Loucy (cell line): ENCODE measurements around the gene SREK1IP1.

ENCODE experiments used
- H2AFZ ChIP-seq: fragments of 200-600 bp; sonication (generic); 2 replicates; pipeline ENCODE4 v1.6.0; 2016; ENCODE audit warnings: antibody characterized with exemption, mild to moderate bottlenecking, low read length, moderate library complexity
- H3F3A ChIP-seq: fragments of 200-600 bp; 2 replicates; pipeline ENCODE4 v1.6.0; 2016; ENCODE audit warnings: antibody characterized with exemption, low read depth, mild to moderate bottlenecking
- H3K27me3 ChIP-seq: fragments of 200-600 bp; sonication (generic); 2 replicates; pipeline ENCODE4 v1.6.1; 2014; ENCODE audit warnings: low read length, mild to moderate bottlenecking; ENCODE audit not compliant: insufficient read depth, poor library complexity, severe bottlenecking
- H3K36me3 ChIP-seq: fragments of 200-600 bp; sonication (generic); 2 replicates; pipeline ENCODE4 v1.6.1; 2016; ENCODE audit warnings: low read length; ENCODE audit not compliant: insufficient read depth
- H3K4me1 ChIP-seq: fragments of 200-600 bp; sonication (generic); 2 replicates; pipeline ENCODE4 v1.5.1; 2014; ENCODE audit warnings: low read length, mild to moderate bottlenecking; ENCODE audit not compliant: insufficient read depth, poor library complexity, severe bottlenecking
- H3K4me2 ChIP-seq: fragments of 200-600 bp; sonication (generic); 2 replicates; pipeline ENCODE4 v1.6.0; 2014; ENCODE audit warnings: antibody characterized with exemption, low read length, low read depth, mild to moderate bottlenecking; ENCODE audit not compliant: poor library complexity, severe bottlenecking
- H3K4me3 ChIP-seq: fragments of 200-600 bp; sonication (generic); 2 replicates; pipeline ENCODE4 v1.5.1; 2014; ENCODE audit warnings: low read length, mild to moderate bottlenecking, mixed read lengths; ENCODE audit not compliant: poor library complexity, severe bottlenecking
- H3K79me2 ChIP-seq: fragments of 200-600 bp; sonication (generic); 2 replicates; pipeline ENCODE4 v1.6.1; 2014; ENCODE audit warnings: low read length; ENCODE audit not compliant: insufficient read depth
- H3K9ac ChIP-seq: fragments of 200-600 bp; sonication (generic); 2 replicates; pipeline ENCODE4 v1.6.0; 2014; ENCODE audit warnings: mild to moderate bottlenecking, low read depth, low read length, moderate library complexity; ENCODE audit not compliant: poor library complexity, severe bottlenecking
- H3K9me2 ChIP-seq: fragments of 200-600 bp; sonication (generic); replicated peaks from 2 replicates; pipeline ENCODE4 v1.6.1; 2016; ENCODE audit warnings: low read depth, low read length, mixed read lengths
- H3K9me3 ChIP-seq: fragments of 200-600 bp; sonication (generic); 2 replicates; pipeline ENCODE4 v1.6.1; 2014; ENCODE audit warnings: mild to moderate bottlenecking, antibody characterized with exemption, low read length, low read depth; ENCODE audit not compliant: insufficient read depth
- H4K20me1 ChIP-seq: fragments of 200-600 bp; sonication (generic); 2 replicates; pipeline ENCODE4 v1.6.0; 2014; ENCODE audit warnings: antibody characterized with exemption, low read length, mild to moderate bottlenecking; ENCODE audit not compliant: insufficient read depth, poor library complexity, severe bottlenecking
- EZH2phosphoT487 ChIP-seq: fragments of 200-600 bp; IDR thresholded peaks from 2 replicates; pipeline ENCODE4 v1.6.1; 2018; ENCODE audit warnings: antibody characterized with exemption, mild to moderate bottlenecking, moderate library complexity, borderline replicate concordance
- TF ChIP-seq, protein P1 (sequence below): fragments of 200-600 bp; sonication (generic); conservative IDR thresholded peaks from 2 replicates; pipeline ENCODE4 v1.5.1; 2014; ENCODE audit warnings: mild to moderate bottlenecking, antibody characterized with exemption, low read length

Gene SREK1IP1

DNA sequence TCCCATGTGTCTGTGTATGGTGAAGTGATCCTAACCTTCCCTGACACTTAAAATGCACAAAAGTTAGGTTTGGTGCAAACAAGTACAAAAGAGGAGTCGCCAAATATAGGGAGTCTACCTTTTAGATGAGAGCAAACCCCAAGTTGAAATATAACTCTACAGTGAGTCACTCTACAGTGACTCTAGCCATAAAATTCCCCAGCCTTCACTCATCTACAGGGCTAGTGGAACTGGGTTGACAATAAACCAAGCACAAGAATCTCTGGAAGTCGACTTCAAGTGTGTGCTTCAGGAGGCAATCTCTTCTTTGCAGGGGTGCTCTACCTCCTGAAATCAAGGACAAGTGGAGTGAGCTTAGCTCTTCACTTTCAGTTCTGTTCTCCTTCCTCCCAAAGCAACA is 74.9 kb downstream of the SREK1IP1 start:
- H3K4me1 ChIP-seq, result no peaks in the 10 kb centered on the region
- no peak overlapping the region for H2AFZ ChIP-seq
- no peaks in the 10 kb centered on the region for H4K20me1 ChIP-seq
- TF ChIP-seq, protein P1, sequence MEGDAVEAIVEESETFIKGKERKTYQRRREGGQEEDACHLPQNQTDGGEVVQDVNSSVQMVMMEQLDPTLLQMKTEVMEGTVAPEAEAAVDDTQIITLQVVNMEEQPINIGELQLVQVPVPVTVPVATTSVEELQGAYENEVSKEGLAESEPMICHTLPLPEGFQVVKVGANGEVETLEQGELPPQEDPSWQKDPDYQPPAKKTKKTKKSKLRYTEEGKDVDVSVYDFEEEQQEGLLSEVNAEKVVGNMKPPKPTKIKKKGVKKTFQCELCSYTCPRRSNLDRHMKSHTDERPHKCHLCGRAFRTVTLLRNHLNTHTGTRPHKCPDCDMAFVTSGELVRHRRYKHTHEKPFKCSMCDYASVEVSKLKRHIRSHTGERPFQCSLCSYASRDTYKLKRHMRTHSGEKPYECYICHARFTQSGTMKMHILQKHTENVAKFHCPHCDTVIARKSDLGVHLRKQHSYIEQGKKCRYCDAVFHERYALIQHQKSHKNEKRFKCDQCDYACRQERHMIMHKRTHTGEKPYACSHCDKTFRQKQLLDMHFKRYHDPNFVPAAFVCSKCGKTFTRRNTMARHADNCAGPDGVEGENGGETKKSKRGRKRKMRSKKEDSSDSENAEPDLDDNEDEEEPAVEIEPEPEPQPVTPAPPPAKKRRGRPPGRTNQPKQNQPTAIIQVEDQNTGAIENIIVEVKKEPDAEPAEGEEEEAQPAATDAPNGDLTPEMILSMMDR, result no peak
- no peak for TF ChIP-seq EZH2phosphoT487
- no peaks in the 10 kb centered on the region for H3K27me3 ChIP-seq
- H3F3A ChIP-seq, result no peaks in the 10 kb centered on the region
- no peaks in the 10 kb centered on the region for H3K79me2 ChIP-seq
- H3K9me2 ChIP-seq, result no peaks in the 10 kb centered on the region
- 0 out of 2 replicates have a peak, but pooled peaks cover 4% of the 10 kb centered on the region for H3K9me3 ChIP-seq
- no peak overlapping the region for H3K4me2 ChIP-seq
- no peaks in the 10 kb centered on the region for H3K36me3 ChIP-seq
- H3K4me3 ChIP-seq, result no peak overlapping the region
- H3K9ac ChIP-seq, result no peak overlapping the region

DNA sequence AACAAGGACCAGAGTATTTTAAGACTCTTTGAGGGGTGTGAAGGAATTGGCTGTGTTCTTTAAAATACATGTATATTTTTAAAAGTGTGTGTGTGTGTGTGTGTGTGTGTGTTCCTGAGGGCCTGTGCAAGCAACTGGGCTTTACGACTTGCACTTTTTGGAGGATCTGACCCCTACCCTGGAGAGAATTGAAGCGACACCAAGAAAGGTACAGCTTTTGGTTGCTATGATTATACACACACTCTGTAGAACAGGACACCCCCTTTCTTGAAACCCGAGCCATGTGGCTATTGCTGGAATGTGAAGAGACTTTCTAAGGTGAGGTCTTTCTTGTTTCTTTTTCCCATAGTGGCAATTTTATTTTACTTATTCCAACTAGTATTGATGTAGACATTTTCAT is 77.2 kb downstream of the SREK1IP1 start:
- H4K20me1 ChIP-seq, result no peaks in the 10 kb centered on the region
- no peaks in the 10 kb centered on the region for H3K36me3 ChIP-seq
- no peaks in the 10 kb centered on the region for H3K27me3 ChIP-seq
- no peak overlapping the region for H2AFZ ChIP-seq
- TF ChIP-seq, protein P1, result no peak
- TF ChIP-seq EZH2phosphoT487, result no peak
- H3K4me1 ChIP-seq, result no peaks in the 10 kb centered on the region
- no peaks in the 10 kb centered on the region for H3K9me2 ChIP-seq
- H3K4me2 ChIP-seq, result no peak overlapping the region
- H3K9me3 ChIP-seq, result 0 out of 2 replicates have a peak, but pooled peaks cover 4% of the 10 kb centered on the region
- no peaks in the 10 kb centered on the region for H3K79me2 ChIP-seq
- no peak overlapping the region for H3K4me3 ChIP-seq
- no peaks in the 10 kb centered on the region for H3F3A ChIP-seq
- H3K9ac ChIP-seq, result no peak overlapping the region

DNA sequence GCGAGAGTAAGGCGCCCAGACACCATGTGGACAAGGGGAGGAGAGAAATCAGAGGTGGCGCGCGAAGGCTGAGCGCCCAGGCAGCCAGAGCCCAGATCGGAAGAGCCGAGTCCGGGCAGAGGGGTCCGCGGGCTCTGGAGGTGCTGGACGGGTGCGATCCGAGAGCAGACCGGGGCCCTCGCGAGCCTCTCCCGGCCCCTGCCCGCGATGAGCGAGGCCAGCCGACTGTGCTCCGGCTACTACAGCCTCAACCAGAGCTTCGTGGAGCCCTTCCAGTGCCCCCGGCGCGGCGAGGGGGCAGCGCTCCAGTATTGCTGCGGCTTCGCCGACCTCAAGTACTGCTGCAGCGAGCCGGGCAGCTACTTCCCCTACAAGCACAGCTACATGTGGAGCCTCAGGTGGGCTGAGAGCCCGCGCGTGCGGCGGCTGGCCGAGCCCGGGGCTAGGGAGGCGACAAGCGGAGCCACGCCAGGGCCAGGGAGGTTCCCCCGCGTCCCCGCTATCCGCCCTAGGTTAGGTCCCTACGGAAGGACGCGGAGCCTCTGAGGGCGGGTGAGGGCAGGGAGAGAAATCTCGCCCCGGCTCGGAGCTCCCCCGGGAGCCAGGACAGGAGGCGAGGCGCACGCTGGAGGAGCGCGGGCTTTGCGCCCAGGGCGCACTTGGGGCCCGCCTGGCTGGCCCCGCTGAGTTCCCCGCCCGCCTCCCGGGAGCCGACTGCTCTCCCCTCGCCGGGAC is 77.9 kb downstream of the SREK1IP1 start, which contains the start of gene SHISAL2B:
TSS of gene SHISAL2B (plus strand) at position 87 of the 735 bp plus-strand sequence. CDS start at position 208, 121 bp downstream.
- H3K9me3 ChIP-seq, result 0 out of 2 replicates have a peak, but pooled peaks cover 3% of the 10 kb centered on the region
- no peaks in the 10 kb centered on the region for H3F3A ChIP-seq
- no peaks in the 10 kb centered on the region for H3K9me2 ChIP-seq
- H3K4me2 ChIP-seq, result no peak within 1 kb of the TSS
- H3K79me2 ChIP-seq, result no peaks in the 10 kb centered on the region
- H3K4me1 ChIP-seq, result no peaks in the 10 kb centered on the region
- no peaks in the 10 kb centered on the region for H3K27me3 ChIP-seq
- no peak within 1 kb of the TSS for H2AFZ ChIP-seq
- TF ChIP-seq, protein P1, result no peak
- no peak for TF ChIP-seq EZH2phosphoT487
- H3K9ac ChIP-seq, result no peak within 1 kb of the TSS
- no peak within 1 kb of the TSS for H3K4me3 ChIP-seq
- H4K20me1 ChIP-seq, result no peaks in the 10 kb centered on the region
- no peaks in the 10 kb centered on the region for H3K36me3 ChIP-seq
